ENCODE measurements around the gene STK35. TPM values are rescaled to one million over a fixed set of nuclear protein-coding genes. Genes with fewer than 3 reads are reported as not detected.

The STK35 gene
- total RNA-seq, 2 donors from 2014 or later = 25.8 to 26.7 TPM

- Histone ChIP-seq H3K4me1 (no peaks in the 10 kb centered on the region), H3K36me3 (peaks cover 6% of the 10 kb centered on the region)
Measured at GRCh38 chr20:2140561-2140960, 38.9 kb downstream of the STK35 start.

GRCh38 chr20:2141600-2142575, 40.3 kb downstream of the STK35 start:
- Histone ChIP-seq H3K9ac (ENCODE audit: low read depth in 2 of 2, low read length in 2 of 2) (no peak overlapping the region), H3K36me3 (peaks cover 6% of the 10 kb centered on the region), H3K4me1 (no peaks in the 10 kb centered on the region), H3K27ac (no peak overlapping the region), H3K27me3 (no peaks in the 10 kb centered on the region), H3K9me3 (no peaks in the 10 kb centered on the region), H3K4me3 (no peak overlapping the region)
- intact Hi-C loops (cut with DNase I) = no loop called here
- TF ChIP-seq CTCF (IDR thresholded peaks at IDR 0.05) = no peak
- no peak for DNase-seq

More at GRCh38 chr20:2140561-2140960, 38.9 kb downstream of the STK35 start:
- no peaks in the 10 kb centered on the region for H3K27me3 ChIP-seq
- DNase-seq = peak; percentile 25
- H3K27ac ChIP-seq = no peak overlapping the region
- no peaks in the 10 kb centered on the region for H3K9me3 ChIP-seq
- H3K4me3 ChIP-seq = no peak overlapping the region
- H3K9ac ChIP-seq (ENCODE audit: low read depth in 2 of 2, low read length in 2 of 2) = no peak overlapping the region
- TF ChIP-seq CTCF (IDR thresholded peaks at IDR 0.05) = no peak
- intact Hi-C loops (cut with DNase I) = no loop called here

GRCh38 chr20:2142649-2143048, 41.0 kb downstream of the STK35 start:
- no peaks in the 10 kb centered on the region for H3K27me3 ChIP-seq
- intact Hi-C loops (cut with DNase I) = no loop called here
- no peak overlapping the region for H3K9ac ChIP-seq (ENCODE audit: low read depth in 2 of 2, low read length in 2 of 2)
- TF ChIP-seq CTCF (IDR thresholded peaks at IDR 0.05) = no peak
- H3K27ac ChIP-seq = no peak overlapping the region
- H3K4me3 ChIP-seq = no peak overlapping the region
- peaks cover 6% of the 10 kb centered on the region for H3K36me3 ChIP-seq
- H3K9me3 ChIP-seq = no peaks in the 10 kb centered on the region
- no peak for DNase-seq
- no peaks in the 10 kb centered on the region for H3K4me1 ChIP-seq

- H3K27me3 ChIP-seq = no peaks in the 10 kb centered on the region
- no peak overlapping the region for H3K9ac ChIP-seq (ENCODE audit: low read depth in 2 of 2, low read length in 2 of 2)
- DNase-seq = no peak
- no peak for TF ChIP-seq CTCF (IDR thresholded peaks at IDR 0.05)
- H3K36me3 ChIP-seq = peaks cover 6% of the 10 kb centered on the region
- H3K4me3 ChIP-seq = no peak overlapping the region
- intact Hi-C loops (cut with DNase I) = no loop called here
- H3K27ac ChIP-seq = no peak overlapping the region
- H3K4me1 ChIP-seq = no peaks in the 10 kb centered on the region
- no peaks in the 10 kb centered on the region for H3K9me3 ChIP-seq
Measured at GRCh38 chr20:2143594-2143993, 42.0 kb downstream of the STK35 start.

- intact Hi-C loops (cut with DNase I) = no loop called here
- H3K9me3 ChIP-seq = no peaks in the 10 kb centered on the region
- no peaks in the 10 kb centered on the region for H3K27me3 ChIP-seq
- no peak overlapping the region for H3K9ac ChIP-seq (ENCODE audit: low read depth in 2 of 2, low read length in 2 of 2)
- H3K4me3 ChIP-seq = no peak overlapping the region
- no peaks in the 10 kb centered on the region for H3K4me1 ChIP-seq
- peaks cover 6% of the 10 kb centered on the region for H3K36me3 ChIP-seq
- no peak for TF ChIP-seq CTCF (IDR thresholded peaks at IDR 0.05)
- H3K27ac ChIP-seq = no peak overlapping the region
- DNase-seq = no peak
Measured at GRCh38 chr20:2144850-2145249, 43.2 kb downstream of the STK35 start.

All from colonic mucosa (tissue), 4 donors.